Stimulated activated CD4-positive, alpha-beta T cell treated with anti-CD3 and anti-CD28 coated beads, Interleukin-15, amount 100 ng/mL, for 1 hour (primary cell): Measurements from ENCODE around the gene MATR3.
A peak's percentile ranks its signal among the peaks of the same experiment; 100 is the strongest.
"Not testable (repeated sequence)": the region's sequence is repeated elsewhere in the genome, so short reads cannot be mapped to it uniquely, and the experiment has no call there.

Experiments
- DNase-seq, 2 donors: peaks; one replicate each; pipeline ENCODE4 v3.0.0-alpha.2; 2020; ENCODE audit warnings: low read depth in 1 of 2, low spot score in 1 of 2

Gene MATR3

GRCh38 chr5:139297439-139298133, 4.0 kb downstream of the MATR3 start:
- no peak for DNase-seq

GRCh38 chr5:139298242-139298641, 4.7 kb downstream of the MATR3 start:
- no peak for DNase-seq

GRCh38 chr5:139299486-139299885, 5.9 kb downstream of the MATR3 start:
- DNase-seq, result no peak

- no peak for DNase-seq
Observed at GRCh38 chr5:139301808-139302499, 8.4 kb downstream of the MATR3 start.

GRCh38 chr5:139304391-139305324, 11.1 kb downstream of the MATR3 start:
- DNase-seq, result no peak

- no peak for DNase-seq
Observed at GRCh38 chr5:139306197-139306596, 12.7 kb downstream of the MATR3 start.

GRCh38 chr5:139306628-139307379, 13.3 kb downstream of the MATR3 start:
- no peak for DNase-seq

- DNase-seq, result no peak
Observed at GRCh38 chr5:139308797-139309196, 15.3 kb downstream of the MATR3 start.

GRCh38 chr5:139310715-139311186, 17.2 kb downstream of the MATR3 start:
- not testable (repeated sequence) for DNase-seq

GRCh38 chr5:139312075-139312474, 18.5 kb downstream of the MATR3 start:
- no peak for DNase-seq

- DNase-seq, result no peak
Observed at GRCh38 chr5:139314276-139314675, 20.7 kb downstream of the MATR3 start.

GRCh38 chr5:139315056-139315615, 21.6 kb downstream of the MATR3 start:
- no peak for DNase-seq

GRCh38 chr5:139335811-139336210, 42.3 kb downstream of the MATR3 start:
- no peak for DNase-seq

GRCh38 chr5:139340051-139340450, 46.5 kb downstream of the MATR3 start:
- no peak for DNase-seq

GRCh38 chr5:139341187-139341688, 47.7 kb downstream of the MATR3 start:
- no peak for DNase-seq

GRCh38 chr5:139341689-139342422, 48.3 kb downstream of the MATR3 start, which contains the start of gene PAIP2:
Gene PAIP2 (plus strand): TSS chr5:139341854. CDS start chr5:139363785, 21,931 bp downstream.
- DNase-seq, result peak; percentile 91 to 97

- DNase-seq, result no peak
Observed at GRCh38 chr5:139342423-139342723, 48.8 kb downstream of the MATR3 start.

- no peak for DNase-seq
Observed at GRCh38 chr5:139343476-139343875, 49.9 kb downstream of the MATR3 start.

- no peak for DNase-seq
Observed at GRCh38 chr5:139344177-139344576, 50.6 kb downstream of the MATR3 start.

- DNase-seq, result not testable (repeated sequence)
Observed at GRCh38 chr5:139345442-139345841, 51.9 kb downstream of the MATR3 start.
